SK-N-MC (cell line): ENCODE data around the gene KRT37.

Experiments
- FOXP2 ChIP-seq: optimal IDR thresholded peaks from 2 replicates; pipeline ENCODE3; 2011; ENCODE audit warnings: mild to moderate bottlenecking, moderate library complexity; ENCODE audit not compliant: insufficient read depth; ENCODE audit errors: extremely low read length, control extremely low read depth
- POLR2AphosphoS5 ChIP-seq: IDR thresholded peaks from 2 replicates; pipeline ENCODE4 v1.6.1; 2012; ENCODE audit warnings: mild to moderate bottlenecking, low read depth, low read length, borderline replicate concordance

GRCh38 chr17:41421617-41422016 is 2.8 kb downstream of the KRT37 start:
- TF ChIP-seq FOXP2 (no peak), POLR2AphosphoS5 (no peak)
